ENCODE measurements around the gene PLA2G15. TPM values are rescaled to one million over a fixed set of nuclear protein-coding genes. Genes with fewer than 3 reads are reported as not detected.

PLA2G15 gene
- total and polyA plus RNA-seq, 2 of the 13 experiments (the other 11 are each of a cell fraction or from before 2014, with no cell fraction given), result 14.4 to 23.7 TPM

DNA sequence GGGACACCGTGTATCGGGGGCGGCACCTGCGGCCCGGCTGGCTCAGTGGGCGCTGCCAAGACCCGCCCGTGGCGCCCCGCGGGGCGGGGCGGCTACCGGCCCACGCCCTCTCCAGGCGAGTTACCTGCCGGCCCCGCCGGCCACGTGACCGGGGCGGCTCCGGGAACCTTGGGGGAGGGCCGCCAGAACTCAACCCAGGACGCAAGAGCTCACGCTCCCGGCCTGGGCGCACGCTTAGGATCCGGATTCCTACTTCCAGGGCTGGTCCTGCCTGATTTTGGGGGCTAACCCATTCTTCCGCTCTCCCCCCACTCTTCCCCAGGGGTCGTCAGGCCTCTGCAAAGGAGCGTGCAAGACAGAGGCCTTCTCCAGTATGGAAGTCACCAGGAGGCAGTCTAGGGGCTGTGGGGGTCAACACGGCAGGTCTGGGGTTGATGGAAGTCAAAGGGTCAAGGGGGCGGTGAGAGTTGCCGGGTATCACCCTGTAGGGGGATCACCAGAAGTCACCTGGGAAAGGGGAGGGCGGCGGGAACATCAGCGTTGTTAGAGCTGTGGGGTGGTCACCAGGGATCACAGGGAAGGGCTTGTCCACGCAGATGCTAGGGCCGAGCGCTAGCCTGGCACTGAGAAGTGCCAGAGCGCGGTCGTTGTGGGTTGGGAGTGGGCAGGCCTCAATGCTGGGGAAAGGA is 8.9 kb upstream of the PLA2G15 start (continued):
- TF ChIP-seq, protein P1, sequence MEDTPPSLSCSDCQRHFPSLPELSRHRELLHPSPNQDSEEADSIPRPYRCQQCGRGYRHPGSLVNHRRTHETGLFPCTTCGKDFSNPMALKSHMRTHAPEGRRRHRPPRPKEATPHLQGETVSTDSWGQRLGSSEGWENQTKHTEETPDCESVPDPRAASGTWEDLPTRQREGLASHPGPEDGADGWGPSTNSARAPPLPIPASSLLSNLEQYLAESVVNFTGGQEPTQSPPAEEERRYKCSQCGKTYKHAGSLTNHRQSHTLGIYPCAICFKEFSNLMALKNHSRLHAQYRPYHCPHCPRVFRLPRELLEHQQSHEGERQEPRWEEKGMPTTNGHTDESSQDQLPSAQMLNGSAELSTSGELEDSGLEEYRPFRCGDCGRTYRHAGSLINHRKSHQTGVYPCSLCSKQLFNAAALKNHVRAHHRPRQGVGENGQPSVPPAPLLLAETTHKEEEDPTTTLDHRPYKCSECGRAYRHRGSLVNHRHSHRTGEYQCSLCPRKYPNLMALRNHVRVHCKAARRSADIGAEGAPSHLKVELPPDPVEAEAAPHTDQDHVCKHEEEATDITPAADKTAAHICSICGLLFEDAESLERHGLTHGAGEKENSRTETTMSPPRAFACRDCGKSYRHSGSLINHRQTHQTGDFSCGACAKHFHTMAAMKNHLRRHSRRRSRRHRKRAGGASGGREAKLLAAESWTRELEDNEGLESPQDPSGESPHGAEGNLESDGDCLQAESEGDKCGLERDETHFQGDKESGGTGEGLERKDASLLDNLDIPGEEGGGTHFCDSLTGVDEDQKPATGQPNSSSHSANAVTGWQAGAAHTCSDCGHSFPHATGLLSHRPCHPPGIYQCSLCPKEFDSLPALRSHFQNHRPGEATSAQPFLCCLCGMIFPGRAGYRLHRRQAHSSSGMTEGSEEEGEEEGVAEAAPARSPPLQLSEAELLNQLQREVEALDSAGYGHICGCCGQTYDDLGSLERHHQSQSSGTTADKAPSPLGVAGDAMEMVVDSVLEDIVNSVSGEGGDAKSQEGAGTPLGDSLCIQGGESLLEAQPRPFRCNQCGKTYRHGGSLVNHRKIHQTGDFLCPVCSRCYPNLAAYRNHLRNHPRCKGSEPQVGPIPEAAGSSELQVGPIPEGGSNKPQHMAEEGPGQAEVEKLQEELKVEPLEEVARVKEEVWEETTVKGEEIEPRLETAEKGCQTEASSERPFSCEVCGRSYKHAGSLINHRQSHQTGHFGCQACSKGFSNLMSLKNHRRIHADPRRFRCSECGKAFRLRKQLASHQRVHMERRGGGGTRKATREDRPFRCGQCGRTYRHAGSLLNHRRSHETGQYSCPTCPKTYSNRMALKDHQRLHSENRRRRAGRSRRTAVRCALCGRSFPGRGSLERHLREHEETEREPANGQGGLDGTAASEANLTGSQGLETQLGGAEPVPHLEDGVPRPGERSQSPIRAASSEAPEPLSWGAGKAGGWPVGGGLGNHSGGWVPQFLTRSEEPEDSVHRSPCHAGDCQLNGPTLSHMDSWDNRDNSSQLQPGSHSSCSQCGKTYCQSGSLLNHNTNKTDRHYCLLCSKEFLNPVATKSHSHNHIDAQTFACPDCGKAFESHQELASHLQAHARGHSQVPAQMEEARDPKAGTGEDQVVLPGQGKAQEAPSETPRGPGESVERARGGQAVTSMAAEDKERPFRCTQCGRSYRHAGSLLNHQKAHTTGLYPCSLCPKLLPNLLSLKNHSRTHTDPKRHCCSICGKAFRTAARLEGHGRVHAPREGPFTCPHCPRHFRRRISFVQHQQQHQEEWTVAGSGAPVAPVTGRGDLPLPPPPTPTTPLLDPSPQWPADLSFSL (CRISPR knock-in tag; IDR thresholded peaks at IDR 0.05), result no peak
- TF ChIP-seq PCBP1 (IDR thresholded peaks at IDR 0.05; ENCODE audit: borderline replicate concordance, low read depth, low read length) (no peak), ZNF747 (CRISPR knock-in tag; IDR thresholded peaks at IDR 0.05; ENCODE audit: borderline replicate concordance) (0 out of 2 replicates have a peak, but pooled peaks have one; percentile 43), KLF11 (CRISPR knock-in tag; IDR thresholded peaks at IDR 0.05) (no peak), FOXK2 (IDR thresholded peaks at IDR 0.05) (no peak), BHLHE40 (IDR thresholded peaks at IDR 0.05; ENCODE audit: low read length) (peak; percentile 85), MIXL1 (CRISPR knock-in tag; IDR thresholded peaks at IDR 0.05) (no peak), ZNF761 (CRISPR knock-in tag; conservative IDR thresholded peaks at IDR 0.05) (no peak; the same call in 1 of the 2 replicates), MAZ (IDR thresholded peaks at IDR 0.05; ENCODE audit: borderline replicate concordance, low read depth, low read length) (peak; percentile 56; the same call in 1 of the 2 replicates), MAZ (CRISPR knock-in tag; IDR thresholded peaks at IDR 0.05; ENCODE audit: low read depth) (no peak; the same call in 1 of the 2 replicates), ZNF75D (CRISPR knock-in tag; IDR thresholded peaks at IDR 0.05; ENCODE audit: borderline replicate concordance) (no peak), ZNF121 (CRISPR knock-in tag; IDR thresholded peaks at IDR 0.05) (no peak), ZNF674 (CRISPR knock-in tag; IDR thresholded peaks at IDR 0.05; ENCODE audit: low read depth) (no peak), TAF1 (CRISPR knock-in tag; IDR thresholded peaks at IDR 0.05) (peak; percentile 73), ZNF484 (CRISPR knock-in tag; IDR thresholded peaks at IDR 0.05; ENCODE audit: borderline replicate concordance, low read depth) (peak; percentile 80; the same call in 1 of the 2 replicates)
- TF ChIP-seq, protein P2, sequence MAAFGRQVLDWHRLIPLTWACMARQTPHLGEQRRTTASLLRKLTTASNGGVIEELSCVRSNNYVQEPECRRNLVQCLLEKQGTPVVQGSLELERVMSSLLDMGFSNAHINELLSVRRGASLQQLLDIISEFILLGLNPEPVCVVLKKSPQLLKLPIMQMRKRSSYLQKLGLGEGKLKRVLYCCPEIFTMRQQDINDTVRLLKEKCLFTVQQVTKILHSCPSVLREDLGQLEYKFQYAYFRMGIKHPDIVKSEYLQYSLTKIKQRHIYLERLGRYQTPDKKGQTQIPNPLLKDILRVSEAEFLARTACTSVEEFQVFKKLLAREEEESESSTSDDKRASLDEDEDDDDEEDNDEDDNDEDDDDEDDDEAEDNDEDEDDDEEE (CRISPR knock-in tag; IDR thresholded peaks at IDR 0.05), result peak; percentile 95
- TF ChIP-seq, protein P3, sequence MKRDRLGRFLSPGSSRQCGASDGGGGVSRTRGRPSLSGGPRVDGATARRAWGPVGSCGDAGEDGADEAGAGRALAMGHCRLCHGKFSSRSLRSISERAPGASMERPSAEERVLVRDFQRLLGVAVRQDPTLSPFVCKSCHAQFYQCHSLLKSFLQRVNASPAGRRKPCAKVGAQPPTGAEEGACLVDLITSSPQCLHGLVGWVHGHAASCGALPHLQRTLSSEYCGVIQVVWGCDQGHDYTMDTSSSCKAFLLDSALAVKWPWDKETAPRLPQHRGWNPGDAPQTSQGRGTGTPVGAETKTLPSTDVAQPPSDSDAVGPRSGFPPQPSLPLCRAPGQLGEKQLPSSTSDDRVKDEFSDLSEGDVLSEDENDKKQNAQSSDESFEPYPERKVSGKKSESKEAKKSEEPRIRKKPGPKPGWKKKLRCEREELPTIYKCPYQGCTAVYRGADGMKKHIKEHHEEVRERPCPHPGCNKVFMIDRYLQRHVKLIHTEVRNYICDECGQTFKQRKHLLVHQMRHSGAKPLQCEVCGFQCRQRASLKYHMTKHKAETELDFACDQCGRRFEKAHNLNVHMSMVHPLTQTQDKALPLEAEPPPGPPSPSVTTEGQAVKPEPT (CRISPR knock-in tag; IDR thresholded peaks at IDR 0.05; ENCODE audit: low read depth), result peak; percentile 61; the same call in 1 of the 2 replicates
- TF ChIP-seq, protein P4, sequence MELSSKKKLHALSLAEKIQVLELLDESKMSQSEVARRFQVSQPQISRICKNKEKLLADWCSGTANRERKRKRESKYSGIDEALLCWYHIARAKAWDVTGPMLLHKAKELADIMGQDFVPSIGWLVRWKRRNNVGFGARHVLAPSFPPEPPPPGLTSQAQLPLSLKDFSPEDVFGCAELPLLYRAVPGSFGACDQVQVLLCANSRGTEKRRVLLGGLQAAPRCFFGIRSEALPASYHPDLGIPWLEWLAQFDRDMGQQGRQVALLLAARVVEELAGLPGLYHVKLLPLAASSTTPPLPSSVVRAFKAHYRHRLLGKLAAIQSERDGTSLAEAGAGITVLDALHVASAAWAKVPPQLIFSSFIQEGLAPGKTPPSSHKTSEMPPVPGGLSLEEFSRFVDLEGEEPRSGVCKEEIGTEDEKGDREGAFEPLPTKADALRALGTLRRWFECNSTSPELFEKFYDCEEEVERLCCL (CRISPR knock-in tag; IDR thresholded peaks at IDR 0.05; ENCODE audit: borderline replicate concordance), result no peak; the same call in 1 of the 2 replicates

Data from HepG2 (cell line).